GM23338 (cell line): ENCODE data around the gene SORCS2. TPM values are rescaled to one million over a fixed set of nuclear protein-coding genes. Genes with fewer than 3 reads are reported as not detected.

Experiments
- ATAC-seq: fragments of 200-7000 bp; cut with Tn5 transposase; 3 replicates; pipeline ENCODE4 v1.9.1; 2020
- DNase-seq: peaks from one replicate; pipeline ENCODE4 v3.0.0-alpha.2; 2015; ENCODE audit warnings: low spot score
- H2AFZ ChIP-seq: fragments of 200-600 bp; sonication (generic); 2 replicates; pipeline ENCODE4 v1.8.0; 2016; ENCODE audit warnings: antibody characterized with exemption, mild to moderate bottlenecking, moderate library complexity
- H3F3A ChIP-seq: fragments of 200-600 bp; sonication (generic); replicated peaks from 2 replicates; pipeline ENCODE4 v1.8.0; 2017; ENCODE audit warnings: antibody characterized with exemption, mixed run types, low read depth
- H3K27ac ChIP-seq: fragments of 200-600 bp; sonication (generic); 2 replicates; pipeline ENCODE4 v1.6.1; 2016; ENCODE audit warnings: low read depth
- H3K27me3 ChIP-seq: fragments of 200-600 bp; sonication (generic); 2 replicates; pipeline ENCODE4 v1.8.0; 2016; ENCODE audit warnings: mild to moderate bottlenecking, mixed run types, moderate library complexity; ENCODE audit not compliant: insufficient read depth
- H3K36me3 ChIP-seq: fragments of 200-600 bp; sonication (generic); 2 replicates; pipeline ENCODE4 v1.8.0; 2016; ENCODE audit warnings: mild to moderate bottlenecking; ENCODE audit not compliant: insufficient read depth
- H3K4me1 ChIP-seq: fragments of 200-600 bp; sonication (generic); 2 replicates; pipeline ENCODE4 v1.8.0; 2016; ENCODE audit warnings: mild to moderate bottlenecking, moderate library complexity; ENCODE audit not compliant: insufficient read depth
- H3K4me2 ChIP-seq: fragments of 200-600 bp; sonication (generic); 2 replicates; pipeline ENCODE4 v1.7.1; 2017; ENCODE audit warnings: mixed run types
- H3K4me3 ChIP-seq: fragments of 200-600 bp; sonication (generic); 2 replicates; pipeline ENCODE4 v1.6.1; 2016; ENCODE audit warnings: mixed run types
- H3K79me2 ChIP-seq: fragments of 200-600 bp; sonication (generic); replicated peaks from 2 replicates; pipeline ENCODE4 v1.8.0; 2017; ENCODE audit warnings: mild to moderate bottlenecking; ENCODE audit not compliant: insufficient read depth
- H3K9me2 ChIP-seq: fragments of 200-600 bp; sonication (generic); 2 replicates; pipeline ENCODE4 v1.8.0; 2017; ENCODE audit not compliant: insufficient read depth
- H4K20me1 ChIP-seq: fragments of 200-600 bp; sonication (generic); replicated peaks from 2 replicates; pipeline ENCODE4 v1.8.0; 2017; ENCODE audit warnings: mild to moderate bottlenecking; ENCODE audit not compliant: insufficient read depth
- H3K27ac Mint-ChIP-seq: 2 replicates; pipeline ENCODE4 v1.8.0; 2020; ENCODE audit warnings: inconsistent platforms, mild to moderate bottlenecking, moderate library complexity, mixed read lengths
- H3K27me3 Mint-ChIP-seq: 3 replicates; pipeline ENCODE4 v1.8.0; 2022; ENCODE audit warnings: low read depth, mild to moderate bottlenecking, moderate library complexity, mixed read lengths, inconsistent platforms; ENCODE audit not compliant: insufficient read depth, poor library complexity
- H3K36me3 Mint-ChIP-seq: 3 replicates; pipeline ENCODE4 v1.8.0; 2021; ENCODE audit warnings: low read depth, mild to moderate bottlenecking, inconsistent platforms, moderate library complexity, mixed read lengths
- H3K4me1 Mint-ChIP-seq: 3 replicates; pipeline ENCODE4 v1.8.0; 2020; ENCODE audit warnings: mild to moderate bottlenecking, inconsistent platforms, mixed read lengths
- H3K4me3 Mint-ChIP-seq: 3 replicates; pipeline ENCODE4 v1.8.0; 2021; ENCODE audit warnings: moderate library complexity, mild to moderate bottlenecking, inconsistent platforms, mixed read lengths
- H3K9me3 Mint-ChIP-seq: 3 replicates; pipeline ENCODE4 v1.8.0; 2020; ENCODE audit warnings: moderate library complexity, mild to moderate bottlenecking, inconsistent platforms, mixed read lengths
- CREB1 ChIP-seq: fragments of 250-450 bp; sonication (Bioruptor Pico); IDR thresholded peaks from 2 replicates; pipeline ENCODE4 v1.5.0; 2020; ENCODE audit warnings: low read depth, mild to moderate bottlenecking, moderate library complexity
- EZH2 ChIP-seq: fragments of 200-600 bp; sonication (generic); IDR thresholded peaks from one replicate; pipeline ENCODE4 v1.8.0; 2017; ENCODE audit warnings: antibody characterized with exemption, mild to moderate bottlenecking, low read depth; ENCODE audit not compliant: unreplicated experiment
- EZH2phosphoT487 ChIP-seq: fragments of 200-600 bp; sonication (generic); IDR thresholded peaks from one replicate; pipeline ENCODE4 v1.8.1; 2018; ENCODE audit warnings: antibody characterized with exemption; ENCODE audit not compliant: unreplicated experiment
- JUNB ChIP-seq: IDR thresholded peaks from one replicate; pipeline ENCODE4 v1.6.1; 2016; ENCODE audit warnings: antibody characterized with exemption; ENCODE audit not compliant: unreplicated experiment
- NANOG ChIP-seq: IDR thresholded peaks from 2 replicates; pipeline ENCODE4 v1.6.1; 2016; ENCODE audit warnings: antibody characterized with exemption, borderline replicate concordance
- POLR2AphosphoS5 ChIP-seq: IDR thresholded peaks from 2 replicates; pipeline ENCODE4 v1.6.1; 2016; ENCODE audit warnings: antibody characterized with exemption, low read depth
- REST ChIP-seq: IDR thresholded peaks from one replicate; pipeline ENCODE4 v1.6.1; 2018; ENCODE audit warnings: antibody characterized with exemption; ENCODE audit not compliant: unreplicated experiment
- STAT1 ChIP-seq: IDR thresholded peaks from one replicate; pipeline ENCODE4 v1.6.1; 2016; ENCODE audit warnings: antibody characterized with exemption; ENCODE audit not compliant: unreplicated experiment
- ZNF114 ChIP-seq: fragments of 250-450 bp; sonication (Bioruptor Pico); IDR thresholded peaks from 2 replicates; pipeline ENCODE4 v1.5.0; 2020; ENCODE audit warnings: mild to moderate bottlenecking, moderate library complexity
- polyA plus RNA-seq: library from polyadenylated mRNA; unstranded; fragments of >200 nt; fragmentation: Nextera tagmentation; extraction: Ambion mirVana; gene quantifications from 2 replicates; pipeline ENCODE4 v1.2.1, GENCODE V29; 2016
- total RNA-seq: library from RNA; depleted of rRNA; stranded (reverse); fragments of >200 nt; shearing (Covaris generic); gene quantifications from 2 replicates; pipeline ENCODE4 v1.2.3, GENCODE V29; 2014
- TF ChIP-seq, protein P1 (sequence below): IDR thresholded peaks from 2 replicates; pipeline ENCODE4 v1.6.1; 2016; ENCODE audit warnings: antibody characterized with exemption

The SORCS2 gene
- total and polyA plus RNA-seq, 2 experiments from 2014 or later, result 0.47 to 2.4 TPM

DNA sequence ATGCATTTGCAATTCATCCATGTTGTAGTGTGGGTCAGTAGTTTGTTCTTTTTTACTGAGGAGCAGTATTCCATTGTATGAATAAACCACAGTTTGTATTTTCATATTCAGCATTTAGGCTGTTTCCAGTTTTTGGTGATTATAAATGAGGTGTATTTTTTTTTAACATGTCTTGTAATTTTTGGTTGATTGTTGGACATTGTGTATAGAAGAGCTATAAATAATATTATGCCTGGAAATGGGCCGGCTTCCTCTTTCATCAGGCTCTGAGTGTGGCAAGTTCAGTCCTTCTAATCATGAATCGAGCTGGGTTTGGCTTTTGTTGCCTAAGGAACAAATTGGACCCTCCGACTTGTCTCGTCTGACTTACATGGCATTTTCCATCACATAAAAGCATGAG, 126.7 kb downstream of the SORCS2 start (continued):
- TF ChIP-seq STAT1, result no peak
- TF ChIP-seq NANOG, result no peak
- no peak for TF ChIP-seq POLR2AphosphoS5
- no peak for TF ChIP-seq ZNF114 (CRISPR knock-in tag)
- no peak for TF ChIP-seq EZH2phosphoT487

DNA sequence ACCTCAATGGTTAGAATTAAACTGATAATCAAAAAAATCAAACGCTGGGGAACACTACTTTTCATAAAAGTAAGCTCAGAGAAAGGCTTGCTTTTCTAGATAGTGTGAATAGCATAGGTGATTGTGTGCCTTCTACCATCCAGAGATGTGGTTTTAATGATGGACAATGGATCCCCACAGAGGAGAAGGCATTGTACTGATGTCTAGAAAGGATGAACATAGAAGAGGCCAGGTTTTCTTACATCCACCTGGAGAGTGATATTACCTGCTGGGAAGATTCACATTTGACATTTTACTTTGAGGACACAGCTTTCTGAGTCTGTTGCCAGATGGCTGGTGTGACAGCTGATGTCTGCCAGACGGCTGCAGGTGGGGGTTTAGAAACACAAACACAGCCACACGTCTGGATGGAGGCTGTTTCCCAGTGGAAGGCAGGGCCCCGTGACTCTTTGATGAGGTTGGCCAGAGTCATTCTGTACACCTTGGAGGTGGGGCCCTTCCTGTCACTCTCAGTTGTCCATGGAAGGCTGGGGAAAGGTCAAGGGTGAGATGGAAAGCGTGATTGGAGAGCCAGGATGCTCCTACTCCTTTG, 128.0 kb downstream of the SORCS2 start:
- Histone ChIP-seq H3K79me2 (no peaks in the 10 kb centered on the region), H3K4me3 (no peak overlapping the region), H4K20me1 (no peaks in the 10 kb centered on the region), H3K4me1 (no peaks in the 10 kb centered on the region), H2AFZ (no peak overlapping the region), H3K36me3 (no peaks in the 10 kb centered on the region), H3F3A (no peaks in the 10 kb centered on the region), H3K27ac (no peak overlapping the region), H3K27me3 (no peaks in the 10 kb centered on the region), H3K4me2 (no peak overlapping the region), H3K9me2 (peaks cover 4% of the 10 kb centered on the region; the same call in 1 of the 2 replicates)
- Mint-ChIP-seq H3K4me1 (peaks cover 9% of the 10 kb centered on the region), H3K27ac (no peak overlapping the region), H3K4me3 (no peak overlapping the region), H3K9me3 (peaks cover 7% of the 10 kb centered on the region), H3K27me3 (peaks cover 2% of the 10 kb centered on the region), H3K36me3 (peaks cover 4% of the 10 kb centered on the region; the same call in 2 of the 3 replicates)
- no peak for DNase-seq
- no peak for ATAC-seq
- TF ChIP-seq CREB1 (no peak), EZH2phosphoT487 (no peak), JUNB (no peak), NANOG (no peak), STAT1 (no peak), ZNF114 (CRISPR knock-in tag) (no peak)
- TF ChIP-seq, protein P1, sequence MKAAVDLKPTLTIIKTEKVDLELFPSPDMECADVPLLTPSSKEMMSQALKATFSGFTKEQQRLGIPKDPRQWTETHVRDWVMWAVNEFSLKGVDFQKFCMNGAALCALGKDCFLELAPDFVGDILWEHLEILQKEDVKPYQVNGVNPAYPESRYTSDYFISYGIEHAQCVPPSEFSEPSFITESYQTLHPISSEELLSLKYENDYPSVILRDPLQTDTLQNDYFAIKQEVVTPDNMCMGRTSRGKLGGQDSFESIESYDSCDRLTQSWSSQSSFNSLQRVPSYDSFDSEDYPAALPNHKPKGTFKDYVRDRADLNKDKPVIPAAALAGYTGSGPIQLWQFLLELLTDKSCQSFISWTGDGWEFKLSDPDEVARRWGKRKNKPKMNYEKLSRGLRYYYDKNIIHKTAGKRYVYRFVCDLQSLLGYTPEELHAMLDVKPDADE, result no peak

DNA sequence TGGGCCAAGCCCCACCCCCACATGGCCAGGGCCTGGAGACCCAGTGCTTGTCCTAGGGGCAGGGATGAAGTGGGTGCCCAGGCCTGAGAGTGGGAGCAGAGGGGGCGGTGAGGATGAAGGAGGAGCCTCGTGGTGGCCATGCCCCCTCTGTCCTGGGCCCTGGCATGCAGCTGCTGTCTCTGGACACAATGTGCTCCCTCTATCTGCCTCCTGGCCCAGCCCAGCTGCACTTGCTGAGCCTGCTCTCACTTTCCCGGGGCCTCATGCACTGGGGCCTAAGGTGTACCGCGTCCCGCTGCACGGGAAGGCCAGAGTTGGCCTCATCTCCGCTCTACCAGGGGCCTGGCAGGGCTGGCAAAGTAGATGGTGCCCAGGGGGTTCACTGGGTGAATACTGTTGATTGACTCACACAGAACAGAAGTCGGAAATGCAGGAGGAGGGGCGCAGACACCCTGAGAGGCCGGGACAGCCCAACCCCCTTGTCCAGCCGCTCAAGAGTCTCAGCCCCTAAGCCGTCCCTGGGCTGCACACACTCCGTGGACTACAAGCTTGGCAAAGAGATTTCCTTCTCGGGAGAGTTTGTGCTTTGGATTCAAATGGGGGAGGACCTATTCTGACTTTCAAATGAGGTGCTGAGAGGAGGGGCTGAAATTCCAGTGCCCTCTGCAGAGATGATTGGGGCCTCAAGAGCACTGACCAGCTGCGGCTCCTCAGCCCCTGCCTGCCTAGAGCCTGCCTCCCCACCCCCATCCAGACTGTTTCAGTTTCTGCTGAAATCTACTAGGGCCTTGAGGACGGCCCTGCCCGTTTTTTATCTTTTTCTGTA, 130.0 kb downstream of the SORCS2 start:
- Histone ChIP-seq H3K27me3 (no peaks in the 10 kb centered on the region), H3F3A (no peaks in the 10 kb centered on the region), H3K4me2 (no peak overlapping the region), H3K79me2 (no peaks in the 10 kb centered on the region), H3K4me3 (no peak overlapping the region), H2AFZ (no peak overlapping the region), H3K9me2 (peaks cover 4% of the 10 kb centered on the region; the same call in 1 of the 2 replicates), H4K20me1 (no peaks in the 10 kb centered on the region), H3K27ac (no peak overlapping the region), H3K4me1 (no peaks in the 10 kb centered on the region), H3K36me3 (no peaks in the 10 kb centered on the region)
- Mint-ChIP-seq H3K4me3 (no peak overlapping the region), H3K27ac (no peak overlapping the region), H3K4me1 (peaks cover 9% of the 10 kb centered on the region), H3K27me3 (peaks cover 5% of the 10 kb centered on the region), H3K36me3 (peaks cover 4% of the 10 kb centered on the region; the same call in 2 of the 3 replicates), H3K9me3 (peaks cover 7% of the 10 kb centered on the region; the same call in 1 of the 3 replicates)
- DNase-seq, result peak; percentile 35
- peak; percentile 56 for ATAC-seq
- TF ChIP-seq REST (no peak), STAT1 (no peak), EZH2 (no peak)
